ENCODE data around the gene ABRAXAS1.
A peak's percentile ranks its signal among the peaks of the same experiment; 100 is the strongest.
"Not testable (repeated sequence)": the region's sequence is repeated elsewhere in the genome, so short reads cannot be mapped to it uniquely, and the experiment has no call there.

ABRAXAS1 gene

DNA sequence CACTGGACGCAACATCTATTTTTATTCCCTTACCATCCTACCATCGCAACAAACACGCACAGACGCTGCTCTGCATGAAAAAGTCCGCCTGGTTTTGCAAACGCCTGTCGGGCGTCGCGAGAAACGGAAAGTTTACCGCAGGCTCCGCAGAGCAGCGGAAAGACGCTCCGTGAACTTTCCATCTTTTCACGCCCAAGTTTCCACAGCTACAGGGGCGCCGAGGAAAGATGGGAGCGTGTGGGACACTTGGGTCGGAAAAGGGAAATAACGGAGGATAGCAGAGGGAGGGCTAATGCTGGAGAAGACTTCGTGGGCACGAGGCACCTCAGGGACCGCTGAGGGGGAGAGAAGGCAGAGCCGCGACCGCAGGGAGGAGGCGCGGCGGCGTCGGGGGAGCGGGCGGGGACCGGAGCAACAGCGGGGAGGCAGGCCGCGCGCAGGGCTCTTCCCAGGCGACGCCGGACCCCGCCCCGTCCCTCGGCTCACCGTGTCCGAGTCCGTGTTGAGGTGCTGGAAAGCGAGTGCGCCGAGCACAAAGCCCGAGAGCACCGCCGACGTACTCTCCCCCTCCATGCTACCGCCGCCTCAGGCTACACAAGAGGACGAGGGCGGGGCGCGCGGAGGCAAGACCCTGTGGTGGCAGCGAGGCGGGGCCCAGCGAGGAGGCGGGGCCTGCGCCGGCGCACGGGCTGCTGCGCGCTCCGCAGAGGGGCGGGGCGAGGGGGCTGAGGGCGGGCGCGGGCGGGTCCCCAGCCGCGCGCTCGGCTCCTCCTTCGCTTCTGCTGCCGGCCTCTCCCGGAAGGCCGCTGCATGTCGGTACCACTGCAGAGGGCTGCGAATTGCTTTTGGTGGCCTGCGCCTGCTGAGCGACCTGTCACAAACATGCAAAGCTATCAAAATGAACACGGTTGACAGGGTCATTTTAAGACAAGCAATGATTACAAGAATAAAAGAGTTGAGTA, at the start of gene ABRAXAS1:
ABRAXAS1 (minus strand) TSS at position 601 of the 962 bp plus-strand sequence; CDS start at position 573, 28 bp downstream.
- peak; percentile 75 for DNase-seq

DNA sequence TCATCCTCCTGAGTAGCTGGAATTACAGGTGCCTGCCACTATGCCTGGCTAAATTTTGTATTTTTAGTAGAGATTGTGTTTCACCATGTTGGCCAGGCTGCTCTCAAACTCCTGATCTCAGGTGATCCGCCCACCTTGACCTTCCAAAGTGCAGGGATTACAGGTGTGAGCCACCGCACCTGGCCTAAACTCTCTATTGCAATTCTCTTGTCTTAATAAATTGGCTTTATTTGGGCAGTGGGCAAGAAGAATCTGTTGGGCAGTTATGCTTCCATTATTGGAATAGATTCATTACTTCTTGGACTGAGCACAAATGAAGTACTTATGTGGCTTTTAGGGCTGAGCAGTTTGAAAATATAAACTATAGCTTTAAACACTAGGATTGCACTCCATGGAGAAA, 42.8 kb upstream of the ABRAXAS1 start:
- no peak for DNase-seq

DNA sequence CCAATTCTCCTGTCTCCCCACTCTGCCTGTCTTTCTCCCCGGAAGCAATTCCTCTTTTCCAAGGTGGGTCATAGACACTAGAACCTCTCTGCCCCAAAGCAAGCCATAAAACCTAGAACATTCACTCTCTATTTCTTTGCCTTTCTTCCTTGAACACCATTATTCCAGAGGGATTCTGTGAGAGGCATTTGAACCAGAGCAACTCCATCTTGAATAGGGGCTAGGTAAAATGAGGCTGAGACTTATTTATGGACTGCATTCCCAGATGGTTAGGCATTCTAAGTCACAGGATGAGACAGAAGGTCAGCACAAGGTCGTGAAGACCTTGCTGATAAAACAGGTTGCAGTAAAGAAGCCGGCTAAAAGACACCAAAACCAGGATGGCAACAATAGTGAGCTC, 37.3 kb upstream of the ABRAXAS1 start:
- DNase-seq: no peak

GRCh38 chr4:83516042-83516772, 31.3 kb upstream of the ABRAXAS1 start:
- DNase-seq: no peak

- DNase-seq: no peak
Observed at GRCh38 chr4:83510442-83510841, 25.5 kb upstream of the ABRAXAS1 start.

GRCh38 chr4:83509156-83509585, 24.3 kb upstream of the ABRAXAS1 start:
- not testable (repeated sequence) for DNase-seq

DNA sequence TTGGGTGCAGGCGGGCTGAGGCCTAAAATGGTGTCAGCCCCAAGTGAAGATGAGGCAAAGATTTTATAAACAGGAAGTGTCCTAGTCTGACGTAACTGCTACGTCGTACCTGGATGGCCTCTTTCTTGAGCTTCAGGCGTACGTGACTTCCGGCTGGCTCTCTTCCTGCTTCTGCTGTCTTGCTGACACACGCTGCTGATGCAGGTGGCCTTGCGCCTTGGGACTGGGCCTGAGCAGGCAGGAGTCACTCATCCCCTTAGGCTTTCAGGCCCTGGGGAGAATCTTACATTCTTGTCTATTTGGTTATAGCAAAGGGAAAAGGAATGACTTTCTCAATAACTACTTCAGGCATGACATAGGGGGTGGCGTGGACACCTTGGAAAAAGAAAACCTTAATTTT, 20.1 kb upstream of the ABRAXAS1 start:
- DNase-seq: no peak

DNA sequence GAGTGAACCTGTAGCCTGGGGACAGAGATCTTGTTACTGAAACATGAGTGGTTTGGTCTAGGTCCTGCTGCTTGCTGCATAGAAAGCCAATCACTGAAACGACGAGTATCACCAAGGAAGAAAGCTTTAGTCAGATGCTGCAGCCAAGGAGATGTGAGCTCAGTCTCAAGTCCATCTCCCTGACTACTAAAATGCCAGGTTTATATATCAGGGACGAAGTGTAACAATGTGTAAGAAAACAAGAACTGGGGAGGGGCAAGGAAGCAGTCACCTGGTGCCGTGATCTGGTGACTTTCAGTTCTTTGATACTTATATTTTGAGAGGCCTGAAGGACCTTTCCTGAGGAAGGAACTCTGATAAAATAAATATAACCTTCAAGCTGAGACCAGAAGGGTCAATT, 19.6 kb upstream of the ABRAXAS1 start:
- DNase-seq: no peak

DNA sequence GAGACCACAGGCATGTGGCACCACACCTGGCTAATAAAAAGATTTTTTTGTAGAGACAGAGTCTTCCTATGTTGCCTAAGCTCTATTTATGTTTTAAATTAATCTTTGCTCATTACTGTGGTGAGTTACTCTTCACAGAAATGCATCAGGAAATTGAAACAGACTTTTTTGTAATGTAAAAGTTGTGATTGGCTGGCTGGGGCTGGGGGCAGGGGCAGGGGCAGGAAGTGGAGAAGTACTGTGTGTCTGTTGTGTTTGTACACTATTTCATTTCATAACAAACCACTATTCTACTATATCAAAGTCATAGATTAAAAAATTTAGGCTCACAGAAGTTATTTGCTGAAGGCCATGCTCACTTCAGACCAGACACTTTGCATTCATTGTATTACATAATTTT, 19.1 kb upstream of the ABRAXAS1 start:
- no peak for DNase-seq

DNA sequence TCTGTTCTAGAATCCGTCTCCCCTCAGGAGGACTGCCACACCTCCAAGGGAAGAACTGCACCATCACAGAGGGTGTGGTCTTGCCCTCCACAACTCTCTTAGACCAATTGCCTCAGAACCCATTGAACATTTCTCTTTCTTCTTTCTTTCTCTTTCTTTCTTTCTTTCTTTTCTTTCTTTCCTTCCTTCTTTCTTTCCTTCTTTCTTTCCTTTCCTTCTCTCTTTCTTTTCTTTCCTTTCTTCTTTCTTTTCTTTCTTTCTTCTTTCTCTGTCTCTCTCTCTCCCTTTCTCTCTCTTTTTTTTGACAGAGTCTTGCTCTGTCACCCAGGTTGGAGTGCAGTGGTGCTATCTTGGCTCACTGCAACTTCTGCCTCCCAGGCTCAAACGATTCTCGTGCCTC, 16.8 kb upstream of the ABRAXAS1 start:
- not testable (repeated sequence) for DNase-seq

DNA sequence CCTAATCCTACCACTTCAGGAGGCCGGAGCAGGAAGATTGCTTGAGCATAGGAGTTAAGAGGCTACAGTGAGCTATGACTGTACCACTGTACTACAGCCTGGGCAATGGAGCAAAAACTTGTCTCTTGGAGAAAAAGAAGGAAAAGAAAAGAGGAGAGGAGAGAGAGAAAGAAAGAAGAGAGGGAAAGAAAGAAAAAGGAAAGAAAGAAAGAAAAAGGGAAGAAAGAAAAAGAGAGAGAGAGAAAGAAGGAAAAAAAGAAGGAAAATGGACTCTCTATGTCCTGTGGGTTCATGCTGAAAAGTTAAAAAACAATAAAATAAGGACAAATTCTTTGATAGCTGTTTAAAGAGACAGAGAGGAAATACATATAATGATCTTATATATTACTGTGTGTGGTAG, 13.3 kb upstream of the ABRAXAS1 start:
- DNase-seq: no peak

DNA sequence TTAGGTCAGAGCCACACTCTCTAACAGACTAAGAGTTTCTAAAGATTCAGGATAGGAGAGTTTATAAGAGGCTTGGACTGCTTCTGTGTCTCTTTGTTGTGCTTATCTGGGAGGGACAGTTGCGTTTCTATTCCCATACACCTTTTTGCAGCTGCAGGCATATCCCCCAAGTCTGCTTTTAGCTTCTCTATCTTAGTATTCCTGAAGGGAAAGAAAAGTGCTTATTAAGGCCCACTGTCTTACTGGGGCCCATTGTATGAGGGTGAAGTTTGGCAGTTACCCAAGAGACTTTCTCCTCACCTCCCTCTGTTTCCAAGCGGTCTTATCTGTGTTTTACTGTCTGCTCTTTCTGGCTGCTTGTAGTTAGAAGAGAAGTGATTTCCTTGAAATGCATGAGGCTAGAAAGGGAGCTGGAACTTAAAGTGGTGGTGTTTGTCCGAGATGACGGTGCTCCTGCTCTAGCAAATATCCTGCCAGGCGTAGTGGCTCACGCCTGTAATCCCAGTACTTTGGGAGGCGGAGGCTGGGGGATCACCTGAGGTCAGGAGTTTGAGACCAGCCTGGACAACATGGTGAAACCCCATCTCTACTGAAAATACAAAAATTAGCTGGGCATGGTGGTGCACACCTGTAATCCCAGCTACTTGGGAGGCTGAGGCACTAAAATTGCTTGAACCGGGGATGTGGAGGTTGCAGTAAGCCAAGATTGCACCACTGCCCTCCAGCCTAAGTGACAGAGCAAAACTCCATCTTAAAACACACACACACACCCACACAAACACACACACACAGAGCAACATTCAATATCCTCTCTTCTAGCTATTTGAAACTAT, 11.4 kb upstream of the ABRAXAS1 start:
- DNase-seq: not testable (repeated sequence)

GRCh38 chr4:83490876-83491450, 6.1 kb upstream of the ABRAXAS1 start:
- DNase-seq: no peak

GRCh38 chr4:83489711-83490326, 4.9 kb upstream of the ABRAXAS1 start:
- no peak for DNase-seq

GRCh38 chr4:83486457-83487129, 1.7 kb upstream of the ABRAXAS1 start:
- no peak for DNase-seq

GRCh38 chr4:83473966-83474365, 10.9 kb downstream of the ABRAXAS1 start:
- DNase-seq: no peak

GRCh38 chr4:83473423-83473822, 11.5 kb downstream of the ABRAXAS1 start:
- DNase-seq: no peak

- no peak for DNase-seq
Observed at GRCh38 chr4:83456184-83456501, 28.8 kb downstream of the ABRAXAS1 start.

DNA sequence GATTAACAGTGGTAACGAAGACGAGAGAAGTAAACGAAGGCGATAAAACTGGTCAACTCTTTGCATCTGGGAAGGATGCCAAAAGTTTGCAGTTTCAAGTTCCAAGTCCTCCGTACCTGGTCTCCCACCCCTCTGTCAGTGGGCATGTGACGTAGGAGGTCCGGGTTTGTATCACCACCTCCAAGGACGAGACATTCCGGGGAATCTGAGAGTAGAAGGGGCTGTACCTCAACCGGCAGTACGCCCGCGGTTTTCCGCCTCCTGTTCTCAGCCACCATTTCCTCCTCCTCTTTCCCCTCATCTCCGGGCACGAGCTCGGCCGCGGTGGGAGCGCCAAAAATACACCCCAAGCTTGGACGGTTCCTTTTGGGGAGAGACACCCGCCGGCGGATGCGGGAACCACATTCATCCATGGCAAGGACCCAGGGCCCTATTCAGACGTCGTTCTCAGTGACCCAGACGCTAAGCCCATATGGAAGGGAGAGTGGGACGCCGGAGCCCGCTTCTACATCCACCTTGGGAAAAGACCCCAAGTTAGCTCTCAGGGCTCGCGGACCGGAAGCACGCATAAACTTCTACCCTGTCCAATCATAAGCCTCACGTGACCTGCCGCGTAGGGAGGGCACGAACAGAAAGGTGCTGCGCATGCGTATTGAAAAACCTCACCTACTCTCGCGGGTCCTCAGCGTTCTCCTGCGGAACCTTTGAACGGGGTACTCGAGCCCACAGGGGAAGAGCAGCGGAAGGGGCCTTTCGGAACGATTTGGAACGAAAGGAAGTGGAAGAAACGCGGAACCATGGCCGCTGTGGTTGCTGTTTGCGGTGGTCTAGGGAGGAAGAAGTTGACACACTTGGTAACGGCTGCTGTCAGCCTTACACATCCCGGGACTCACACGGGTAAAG, 29.4 kb downstream of the ABRAXAS1 start, which contains the start of the genes HELQ and MRPS18C:
HELQ (minus strand) TSS at position 543 of the 903 bp plus-strand sequence; CDS start at position 413, 130 bp downstream.
MRPS18C (plus strand) TSS at position 778 of the 903 bp plus-strand sequence; CDS start at position 798, 20 bp downstream.
- peak; percentile 91 for DNase-seq

- no peak for DNase-seq
Observed at GRCh38 chr4:83454686-83455085, 30.2 kb downstream of the ABRAXAS1 start.
